B cell (primary cell): Measurements from ENCODE around the gene POGZ.

ENCODE experiments used
- CTCF ChIP-seq: fragments of 200-600 bp; IDR thresholded peaks from one replicate; pipeline ENCODE4 v1.8.0; 2022; ENCODE audit warnings: antibody characterized with exemption, mild to moderate bottlenecking
- EZH2 ChIP-seq: IDR thresholded peaks from 2 replicates; pipeline ENCODE4 v1.6.1; 2012; ENCODE audit warnings: borderline replicate concordance, low read depth, mild to moderate bottlenecking, moderate library complexity, low read length; ENCODE audit not compliant: insufficient read depth, poor library complexity, severe bottlenecking

- TF ChIP-seq CTCF (no peak), EZH2 (no peak)
These were observed 5.7 kb upstream of the POGZ start for GRCh38 chr1:151465026-151465425.
